HUDEP-2 (cell line): ENCODE data around the gene ZKSCAN4.

Source experiments
- DNase-seq, 76 experiments: peaks; one replicate each; lab custom pipeline; 2025; ENCODE audit not compliant: unreplicated experiment in 76 of 76; lab: John Stamatoyannopoulos, UW

ZKSCAN4 gene

DNA sequence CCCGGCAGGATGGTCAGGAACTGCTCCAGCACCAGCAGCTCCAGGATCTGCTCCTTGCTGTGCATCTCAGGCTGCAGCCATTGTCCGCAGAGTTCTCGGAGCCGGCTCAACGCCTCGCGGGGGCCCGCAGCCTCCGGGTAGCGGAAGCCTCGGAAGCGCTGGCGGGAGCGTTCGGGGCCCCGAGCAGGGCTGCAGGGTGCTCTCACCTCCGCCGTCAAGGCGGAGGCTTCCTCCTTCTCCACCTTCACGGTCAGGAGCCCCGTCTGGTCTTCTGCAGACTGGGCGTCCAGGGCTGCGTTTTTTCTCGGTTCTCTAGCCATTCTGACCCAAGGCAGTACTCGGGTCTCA, 434 bp downstream of the ZKSCAN4 start:
- DNase-seq: peak in 8 of 76 experiments; percentile 9 to 68 (median 30)

DNA sequence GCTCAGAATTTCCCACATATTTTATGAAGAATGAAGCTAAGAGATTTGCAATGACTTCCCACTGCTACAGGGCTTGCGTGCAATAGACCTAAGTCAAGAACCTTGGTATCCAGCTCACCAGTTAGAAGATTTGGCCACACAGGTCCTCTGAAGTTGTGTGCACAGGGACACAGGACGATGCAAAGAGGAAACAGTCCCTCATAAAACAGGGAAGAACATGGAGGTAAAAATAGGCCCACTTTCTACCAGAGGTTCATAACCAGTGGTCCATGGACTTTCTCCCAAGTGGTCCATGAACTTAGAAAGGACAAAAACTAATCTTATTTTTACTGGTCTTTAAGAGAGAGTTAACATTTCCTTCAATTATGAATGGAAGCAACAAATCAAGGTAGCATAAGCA, 1.3 kb downstream of the ZKSCAN4 start:
- DNase-seq: no peak

- no peak for DNase-seq
Observed at GRCh38 chr6:28248916-28249315, 3.2 kb downstream of the ZKSCAN4 start.

GRCh38 chr6:28245206-28245941, 6.7 kb downstream of the ZKSCAN4 start:
- no peak for DNase-seq

DNA sequence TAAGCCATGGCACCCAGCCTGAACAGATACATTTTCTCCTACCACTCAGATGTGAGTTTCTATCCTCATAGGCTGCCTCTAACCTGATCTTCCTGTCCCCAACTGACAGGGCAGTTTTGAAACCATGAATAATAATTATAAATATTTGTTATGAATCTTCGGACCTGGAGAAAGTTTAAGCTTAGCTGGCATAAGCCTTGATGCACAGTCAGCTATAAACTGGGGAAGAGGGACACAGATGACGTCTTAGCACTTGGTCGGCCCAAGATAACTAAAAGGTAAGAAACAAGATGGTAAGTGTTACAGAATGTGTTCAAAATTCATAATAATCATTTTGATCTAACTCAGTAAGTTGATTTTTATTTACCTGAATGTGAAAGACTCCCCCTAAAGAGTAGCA, 8.1 kb downstream of the ZKSCAN4 start:
- DNase-seq: no peak

DNA sequence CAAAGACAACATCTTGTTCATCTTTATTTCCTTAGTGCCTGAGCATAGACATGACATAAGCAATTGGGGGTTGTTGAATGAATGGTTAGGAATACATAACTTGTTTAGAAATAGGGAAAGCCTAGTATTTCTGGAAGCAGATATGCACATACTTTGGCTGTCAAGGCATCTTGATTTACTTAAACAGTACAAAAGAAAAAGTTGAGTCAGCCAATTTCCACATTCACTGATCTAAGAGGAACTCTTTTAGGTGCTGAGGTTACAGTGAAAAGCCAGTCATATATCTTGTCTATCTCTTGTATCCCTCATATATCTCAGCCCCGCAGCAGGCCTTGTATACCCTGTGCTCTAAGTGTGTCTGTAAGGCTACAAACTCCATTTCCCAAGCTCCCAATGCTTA, 11.6 kb downstream of the ZKSCAN4 start:
- no peak for DNase-seq

DNA sequence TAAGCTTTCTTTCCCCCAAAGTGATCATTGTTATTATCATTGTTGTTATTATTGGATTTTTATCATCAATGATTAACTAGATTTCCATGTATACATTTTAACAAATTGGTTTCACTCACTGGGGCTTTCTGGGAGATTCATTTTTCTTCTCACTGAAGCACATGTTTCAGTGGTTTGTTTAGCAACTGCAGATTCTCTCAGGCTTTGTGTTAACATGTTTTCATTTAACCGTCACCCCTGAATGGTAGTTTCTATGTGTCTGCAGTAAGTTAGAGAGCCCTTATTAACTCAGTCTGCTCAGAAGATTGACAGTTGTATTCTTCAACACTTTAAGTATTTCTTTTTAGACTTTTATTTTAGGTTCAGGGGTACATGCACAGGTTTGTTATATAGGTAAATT, 12.4 kb downstream of the ZKSCAN4 start:
- no peak for DNase-seq

DNA sequence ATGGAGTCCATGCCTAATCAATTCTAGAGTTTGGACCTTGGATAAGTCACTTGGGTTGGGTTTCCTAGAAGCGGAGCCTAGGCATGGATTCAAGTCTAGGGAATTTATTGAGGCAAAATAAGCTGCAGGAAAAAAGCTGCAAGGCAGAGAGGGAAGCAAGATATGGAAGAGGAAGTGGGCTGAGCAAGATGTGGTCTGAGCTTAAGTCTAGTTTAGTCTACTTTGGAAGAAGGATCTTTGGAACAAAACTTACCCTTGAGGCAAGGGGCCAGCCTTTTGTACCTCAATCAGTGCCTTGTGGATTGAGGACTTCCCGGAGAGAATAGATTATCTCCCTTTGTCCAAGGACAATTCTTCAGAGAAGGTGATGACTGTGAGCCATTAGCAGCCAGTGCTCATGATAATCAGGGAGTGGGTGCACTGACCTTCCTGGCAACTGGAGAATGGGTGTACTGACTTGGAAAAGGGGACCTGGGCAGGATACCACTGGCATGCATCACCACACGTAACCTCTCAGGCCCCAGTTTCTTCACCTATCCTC, 16.1 kb downstream of the ZKSCAN4 start:
- DNase-seq: no peak

DNA sequence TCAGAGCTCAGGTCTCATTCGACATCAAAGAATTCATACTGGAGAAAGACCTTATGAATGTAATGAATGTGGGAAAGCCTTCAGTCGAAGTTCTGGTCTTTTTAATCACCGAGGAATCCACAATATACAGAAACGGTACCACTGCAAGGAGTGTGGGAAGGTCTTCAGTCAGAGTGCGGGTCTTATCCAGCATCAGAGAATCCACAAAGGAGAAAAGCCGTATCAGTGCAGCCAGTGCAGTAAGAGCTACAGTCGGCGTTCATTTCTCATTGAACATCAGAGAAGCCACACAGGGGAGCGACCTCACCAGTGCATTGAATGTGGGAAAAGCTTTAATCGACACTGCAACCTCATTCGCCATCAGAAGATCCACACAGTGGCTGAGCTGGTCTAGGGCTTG, 19.3 kb downstream of the ZKSCAN4 start:
- no peak for DNase-seq

DNA sequence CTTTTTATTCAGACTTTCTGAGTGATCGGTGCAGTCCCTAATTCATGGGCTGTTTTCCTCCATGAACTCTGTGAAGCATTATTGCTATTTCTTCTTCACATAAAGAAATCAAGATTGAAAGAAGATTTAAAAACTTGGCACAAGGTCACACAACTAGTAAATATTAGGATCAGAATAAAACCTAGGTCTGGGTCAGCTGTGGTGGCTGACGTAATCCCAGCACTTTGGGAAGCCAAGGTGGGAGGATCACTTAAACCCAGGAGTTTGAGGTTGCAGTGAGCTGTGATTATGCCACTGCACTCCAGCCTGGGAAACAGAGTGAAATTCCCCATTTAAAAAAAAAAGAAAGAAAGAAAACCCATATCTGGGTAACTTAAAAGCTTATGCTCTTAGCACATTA, 25.6 kb downstream of the ZKSCAN4 start:
- DNase-seq: no peak

DNA sequence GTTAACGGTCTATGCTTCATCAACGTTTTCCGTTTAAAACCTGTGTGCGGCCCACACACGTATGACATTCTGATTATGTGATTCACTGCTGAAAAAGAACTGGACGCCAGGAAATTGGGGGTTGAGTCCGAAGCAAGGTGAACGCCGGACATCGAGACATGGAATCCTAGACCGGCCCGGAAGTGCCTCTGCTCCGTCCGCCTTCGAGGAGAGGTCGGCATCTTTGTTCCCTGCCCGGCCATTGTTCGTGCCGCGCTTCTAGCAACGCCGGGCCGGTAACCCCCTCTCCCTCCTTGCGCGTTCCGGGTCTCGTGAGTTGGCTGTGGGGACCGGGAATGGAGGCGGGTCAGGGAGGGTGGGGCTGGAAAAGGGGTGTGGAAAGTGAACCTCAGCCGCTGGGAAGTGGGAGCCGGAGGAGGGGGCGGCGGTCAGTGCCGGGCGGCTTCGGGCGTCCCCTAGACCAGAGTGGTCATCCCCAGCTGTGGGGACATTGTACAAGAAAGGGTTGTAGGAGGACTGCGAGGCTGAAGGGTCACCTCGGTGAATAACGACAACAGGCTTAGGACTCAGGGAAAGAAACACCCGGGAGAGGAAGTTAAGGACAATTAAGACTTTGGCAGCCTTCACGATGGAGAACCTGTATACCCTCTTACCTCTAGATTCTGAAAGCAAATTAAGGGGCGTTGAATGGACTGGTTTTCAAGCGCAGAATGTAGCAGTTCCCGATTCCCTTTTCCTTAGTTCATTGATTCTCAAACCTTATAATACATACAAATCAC, 26.8 kb downstream of the ZKSCAN4 start, which contains the start of gene ZSCAN9:
Gene ZSCAN9 (plus strand): TSS at position 220 of the 779 bp plus-strand sequence. CDS start 1,810 bp downstream, outside the sequence.
- DNase-seq: peak in 74 of 76 experiments; percentile 37 to 96 (median 75)

GRCh38 chr6:28224131-28225055, 27.7 kb downstream of the ZKSCAN4 start:
- DNase-seq: peak in 2 of 76 experiments; percentile 39 to 50

- peak in 8 of 76 experiments; percentile 21 to 62 (median 30) for DNase-seq
Observed at GRCh38 chr6:28220257-28221133, 31.6 kb downstream of the ZKSCAN4 start.

- DNase-seq: peak in 72 of 76 experiments; percentile 31 to 90 (median 72)
Observed at GRCh38 chr6:28218312-28219248, 33.5 kb downstream of the ZKSCAN4 start.

DNA sequence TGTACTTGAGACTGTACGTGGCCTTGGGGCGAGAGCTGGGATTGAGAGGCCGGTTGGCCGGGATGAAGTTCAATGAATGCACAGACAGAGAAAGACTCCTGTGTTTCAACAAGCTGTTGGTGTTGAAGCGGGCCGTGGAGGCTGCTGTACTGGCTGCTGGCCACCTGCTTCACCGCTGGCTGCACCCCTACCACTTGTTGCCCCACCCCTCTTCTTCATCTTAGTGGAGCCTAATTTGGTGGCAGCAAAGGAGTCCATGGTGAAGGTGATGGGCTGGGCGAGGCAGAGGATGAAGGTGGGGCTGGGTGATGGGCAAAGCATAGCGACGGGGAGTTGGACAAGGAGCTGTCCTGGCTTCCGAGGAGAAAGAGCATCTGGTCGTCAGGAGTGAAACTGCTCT, 34.2 kb downstream of the ZKSCAN4 start:
- no peak for DNase-seq

- peak in 4 of 76 experiments; percentile 15 to 41 (median 30) for DNase-seq
Observed at GRCh38 chr6:28215425-28215824, 36.6 kb downstream of the ZKSCAN4 start.

- DNase-seq: no peak
Observed at GRCh38 chr6:28213213-28213523, 38.9 kb downstream of the ZKSCAN4 start.

- DNase-seq: peak; percentile 63 to 98 (median 90)
Observed at GRCh38 chr6:28212510-28213212, 39.4 kb downstream of the ZKSCAN4 start.
